Gastrocnemius medialis (tissue), 4 donors: ENCODE results near the gene CELSR3.

ENCODE experiments used
- CTCF ChIP-seq, 5 experiments: fragments of 450-650 bp in 3 of 5; fragments of 200-600 bp in 2 of 5; sonication (generic) in 2 of 5; IDR thresholded peaks in 4 of 5; conservative IDR thresholded peaks in 1 of 5; 1 replicate in 4 of 5; 2 replicates in 1 of 5; pipeline ENCODE4 v1.5.1; 2016 to 2019; ENCODE audit warnings: antibody characterized with exemption in 5 of 5, mild to moderate bottlenecking in 3 of 5, moderate library complexity in 3 of 5
- POLR2A ChIP-seq, 2 donors: fragments of 450-650 bp; IDR thresholded peaks; one replicate each; pipeline ENCODE4 v1.6.1; 2017; ENCODE audit warnings: antibody characterized with exemption in 2 of 2, mild to moderate bottlenecking in 2 of 2, moderate library complexity in 2 of 2

- no peak for TF ChIP-seq CTCF (IDR thresholded peaks at IDR 0.05 in 4 of 5, conservative IDR thresholded peaks at IDR 0.05 in 1 of 5)
- TF ChIP-seq POLR2A (IDR thresholded peaks at IDR 0.05), result no peak
Measured at GRCh38 chr3:48700731-48701405, 38.2 kb upstream of the CELSR3 start.
